Endothelial cell (in vitro differentiated cells): Measurements from ENCODE around the gene COBLL1. TPM values are rescaled to one million over a fixed set of nuclear protein-coding genes. Genes with fewer than 3 reads are reported as not detected.

Experiments used
- DNase-seq: peaks from one replicate; pipeline ENCODE4 v3.0.0; 2021; ENCODE audit warnings: low spot score
- H3K27ac Mint-ChIP-seq: one replicate; pipeline ENCODE4 v1.8.0; 2021; ENCODE audit warnings: mixed read lengths, inconsistent platforms; ENCODE audit not compliant: unreplicated experiment
- H3K27me3 Mint-ChIP-seq: one replicate; pipeline ENCODE4 v1.8.0; 2021; ENCODE audit warnings: mild to moderate bottlenecking, moderate library complexity, mixed read lengths, inconsistent platforms; ENCODE audit not compliant: unreplicated experiment
- H3K36me3 Mint-ChIP-seq: one replicate; pipeline ENCODE4 v1.8.0; 2021; ENCODE audit warnings: mild to moderate bottlenecking, low read depth, mixed read lengths, inconsistent platforms; ENCODE audit not compliant: unreplicated experiment
- H3K4me1 Mint-ChIP-seq: one replicate; pipeline ENCODE4 v1.8.0; 2021; ENCODE audit warnings: mild to moderate bottlenecking, mixed read lengths, inconsistent platforms; ENCODE audit not compliant: unreplicated experiment
- H3K4me3 Mint-ChIP-seq: one replicate; pipeline ENCODE4 v1.8.0; 2021; ENCODE audit warnings: mild to moderate bottlenecking, mixed read lengths, inconsistent platforms; ENCODE audit not compliant: unreplicated experiment
- H3K9me3 Mint-ChIP-seq: one replicate; pipeline ENCODE4 v1.8.0; 2021; ENCODE audit warnings: mixed read lengths, inconsistent platforms; ENCODE audit not compliant: unreplicated experiment
- CTCF ChIP-seq: fragments of 200-600 bp; sonication (generic); IDR thresholded peaks from one replicate; pipeline ENCODE4 v1.5.0; 2021; ENCODE audit warnings: antibody characterized with exemption; ENCODE audit not compliant: unreplicated experiment
- total RNA-seq: library from RNA; stranded (reverse); fragmentation: NEBNext Ultra II Directional; extraction: Animal tissue kit (Norgen Biotek cat#: 25700); gene quantifications from one replicate; pipeline ENCODE4 v1.2.1, GENCODE V29; 2021; ENCODE audit not compliant: unreplicated experiment

Gene COBLL1
- total RNA-seq, 1 donor from 2014 or later, result 46.6 TPM

GRCh38 chr2:164677271-164677670, 164.4 kb downstream of the COBLL1 start:
- H3K4me3 Mint-ChIP-seq, result no peak overlapping the region
- TF ChIP-seq CTCF, result no peak
- DNase-seq, result no peak
- no peak overlapping the region for H3K27ac Mint-ChIP-seq
- H3K9me3 Mint-ChIP-seq, result no peaks in the 10 kb centered on the region
- no peaks in the 10 kb centered on the region for H3K4me1 Mint-ChIP-seq
- H3K36me3 Mint-ChIP-seq, result no peaks in the 10 kb centered on the region
- H3K27me3 Mint-ChIP-seq, result no peaks in the 10 kb centered on the region

- Mint-ChIP-seq H3K9me3 (no peaks in the 10 kb centered on the region), H3K27me3 (no peaks in the 10 kb centered on the region), H3K36me3 (no peaks in the 10 kb centered on the region), H3K4me1 (no peaks in the 10 kb centered on the region), H3K27ac (no peak overlapping the region), H3K4me3 (no peak overlapping the region)
- DNase-seq, result no peak
- TF ChIP-seq CTCF, result no peak
Observed at GRCh38 chr2:164675687-164676086, 165.9 kb downstream of the COBLL1 start.

GRCh38 chr2:164675027-164675426, 166.6 kb downstream of the COBLL1 start:
- no peaks in the 10 kb centered on the region for H3K4me1 Mint-ChIP-seq

GRCh38 chr2:164671664-164672396, 169.8 kb downstream of the COBLL1 start:
- TF ChIP-seq CTCF, result no peak
- Mint-ChIP-seq H3K9me3 (no peaks in the 10 kb centered on the region), H3K36me3 (no peaks in the 10 kb centered on the region), H3K27ac (no peak overlapping the region), H3K4me3 (no peak overlapping the region), H3K4me1 (no peaks in the 10 kb centered on the region), H3K27me3 (no peaks in the 10 kb centered on the region)
- DNase-seq, result no peak

More at GRCh38 chr2:164675027-164675426, 166.6 kb downstream of the COBLL1 start:
- Mint-ChIP-seq H3K36me3 (no peaks in the 10 kb centered on the region), H3K27me3 (no peaks in the 10 kb centered on the region), H3K9me3 (no peaks in the 10 kb centered on the region), H3K4me3 (no peak overlapping the region), H3K27ac (no peak overlapping the region)
- DNase-seq, result no peak
- no peak for TF ChIP-seq CTCF

- H3K4me1 Mint-ChIP-seq, result no peaks in the 10 kb centered on the region
- H3K36me3 Mint-ChIP-seq, result no peaks in the 10 kb centered on the region
- no peak for TF ChIP-seq CTCF
- no peaks in the 10 kb centered on the region for H3K27me3 Mint-ChIP-seq
- no peak overlapping the region for H3K4me3 Mint-ChIP-seq
- DNase-seq, result no peak
- no peaks in the 10 kb centered on the region for H3K9me3 Mint-ChIP-seq
- no peak overlapping the region for H3K27ac Mint-ChIP-seq
Observed at GRCh38 chr2:164669291-164669690, 172.3 kb downstream of the COBLL1 start.
